OCI-LY7 (cell line): ENCODE data around the gene SLC25A26. TPM values are rescaled to one million over a fixed set of nuclear protein-coding genes. Genes with fewer than 3 reads are reported as not detected.

Source experiments
- BruUV-seq: library from RNA; stranded (reverse); fragments of 400-500 nt; replicated peaks from 2 replicates; lab custom pipeline; 2021; lab: Mats Ljungman, UMichigan
- CTCF ChIA-PET: fragments of 300-600 bp; sonication (Branson Sonifier 250); formaldehyde crosslinking; loops from one replicate; lab custom pipeline; 2022; ENCODE audit warnings: antibody characterized with exemption; ENCODE audit not compliant: unreplicated experiment; lab: Charles Lee
- POLR2A ChIA-PET: fragments of 300-600 bp; sonication (Branson Sonifier 250); formaldehyde crosslinking; loops from one replicate; lab custom pipeline; 2022; ENCODE audit warnings: antibody characterized with exemption; lab: Charles Lee
- DNase-seq: peaks from one replicate; pipeline ENCODE4 v3.0.0-alpha.2; 2015; ENCODE audit warnings: low spot score
- H2AFZ ChIP-seq: fragments of 200-600 bp; sonication (generic), shearing (Covaris generic); 2 replicates; pipeline ENCODE4 v1.6.1; 2014; ENCODE audit warnings: mild to moderate bottlenecking, antibody characterized with exemption, low read length, moderate library complexity
- H3K27ac ChIP-seq: fragments of 200-600 bp; sonication (generic); 2 replicates; pipeline ENCODE4 v1.5.1; 2014; ENCODE audit warnings: mixed run types, low read depth, mild to moderate bottlenecking, moderate library complexity, low read length, inconsistent platforms; ENCODE audit not compliant: poor library complexity, severe bottlenecking
- H3K36me3 ChIP-seq: fragments of 200-600 bp; sonication (generic); 2 replicates; pipeline ENCODE4 v1.6.1; 2014; ENCODE audit warnings: mild to moderate bottlenecking, antibody characterized with exemption, low read length, moderate library complexity, mixed read lengths; ENCODE audit not compliant: insufficient read depth
- H3K4me1 ChIP-seq: fragments of 200-600 bp; sonication (generic); 2 replicates; pipeline ENCODE4 v1.5.1; 2014; ENCODE audit warnings: mild to moderate bottlenecking, low read length; ENCODE audit not compliant: insufficient read depth, poor library complexity, severe bottlenecking
- H3K4me2 ChIP-seq: fragments of 200-600 bp; sonication (generic); 2 replicates; pipeline ENCODE4 v1.6.1; 2014; ENCODE audit warnings: mild to moderate bottlenecking, low read length
- H3K4me3 ChIP-seq: fragments of 200-600 bp; sonication (generic); 2 replicates; pipeline ENCODE4 v1.5.1; 2014; ENCODE audit warnings: mild to moderate bottlenecking, low read depth, low read length; ENCODE audit not compliant: poor library complexity, severe bottlenecking
- H3K79me2 ChIP-seq: fragments of 200-600 bp; sonication (generic); 2 replicates; pipeline ENCODE4 v1.6.1; 2016; ENCODE audit warnings: low read depth, mild to moderate bottlenecking, low read length, moderate library complexity, mixed read lengths; ENCODE audit not compliant: insufficient read depth
- H3K9me2 ChIP-seq: fragments of 200-600 bp; sonication (generic); 2 replicates; pipeline ENCODE4 v1.6.1; 2016; ENCODE audit warnings: mild to moderate bottlenecking, low read length, mixed read lengths; ENCODE audit not compliant: insufficient read depth
- H3K9me3 ChIP-seq: fragments of 200-600 bp; sonication (generic); 2 replicates; pipeline ENCODE4 v1.6.1; 2014; ENCODE audit warnings: mild to moderate bottlenecking, mixed run types, low read length, mixed read lengths
- H4K20me1 ChIP-seq: fragments of 200-600 bp; sonication (generic); 2 replicates; pipeline ENCODE4 v1.6.1; 2014; ENCODE audit warnings: mild to moderate bottlenecking, antibody characterized with exemption, low read length, moderate library complexity, mixed read lengths; ENCODE audit not compliant: insufficient read depth
- CTCF ChIP-seq: fragments of 200-600 bp; sonication (generic); conservative IDR thresholded peaks from 2 replicates; pipeline ENCODE4 v1.5.1; 2014; ENCODE audit warnings: mild to moderate bottlenecking, antibody characterized with exemption, low read length, moderate library complexity, mixed read lengths
- EZH2phosphoT487 ChIP-seq: fragments of 200-600 bp; sonication (generic); IDR thresholded peaks from 2 replicates; pipeline ENCODE4 v1.6.1; 2018; ENCODE audit warnings: low read depth, borderline replicate concordance, mild to moderate bottlenecking, mixed run types, antibody characterized with exemption, low read length, moderate library complexity, mixed read lengths
- intact Hi-C: fragments of 100-400 bp; cut with micrococcal nuclease; formaldehyde crosslinking; loops from one replicate; pipeline ENCODE4 v1.10.0; 2022; ENCODE audit not compliant: unreplicated experiment
- total RNA-seq, 2 experiments: library from RNA; depleted of rRNA in 1 of 2; stranded (reverse); fragments of >200 nt in 1 of 2; shearing (Covaris generic) in 1 of 2; gene quantifications; 2 replicates each; pipeline ENCODE4 v1.2.3, GENCODE V29; 2014 to 2022

The SLC25A26 gene
- total RNA-seq, 2 experiments from 2014 or later: 9.8 to 14.2 TPM

GRCh38 chr3:66425576-66426114 lies 204.8 kb downstream of the SLC25A26 start:
- H4K20me1 ChIP-seq: peaks cover 6% of the 10 kb centered on the region; the same call in 1 of the 2 replicates
- peaks cover 39% of the 10 kb centered on the region; the same call in 1 of the 2 replicates for H3K9me3 ChIP-seq
- ChIA-PET POLR2A (interaction anchor here (1.0 kb wide), 2 partner anchors 14 to 66 kb away, joined by 3 to 4 read pairs; no protein-coding TSS in a partner anchor), CTCF (no interaction called here)
- no peak overlapping the region for H3K27ac ChIP-seq
- H3K36me3 ChIP-seq: peaks cover 99% of the 10 kb centered on the region
- no peak for DNase-seq
- no peak overlapping the region for H3K4me3 ChIP-seq
- H3K9me2 ChIP-seq: no peaks in the 10 kb centered on the region
- peaks cover 90% of the 10 kb centered on the region for H3K79me2 ChIP-seq
- no peak overlapping the region for H2AFZ ChIP-seq
- intact Hi-C loops: no loop called here
- TF ChIP-seq EZH2phosphoT487 (no peak), CTCF (no peak)
- no TSS peak for BruUV-seq
- no peaks in the 10 kb centered on the region for H3K4me1 ChIP-seq
- H3K4me2 ChIP-seq: no peak overlapping the region

- Histone ChIP-seq H3K27ac (no peak overlapping the region), H4K20me1 (peaks cover 6% of the 10 kb centered on the region; the same call in 1 of the 2 replicates), H3K36me3 (peaks cover 99% of the 10 kb centered on the region), H3K4me3 (no peak overlapping the region), H3K4me2 (no peak overlapping the region), H2AFZ (no peak overlapping the region), H3K9me2 (no peaks in the 10 kb centered on the region), H3K79me2 (peaks cover 92% of the 10 kb centered on the region), H3K9me3 (peaks cover 37% of the 10 kb centered on the region; the same call in 1 of the 2 replicates), H3K4me1 (no peaks in the 10 kb centered on the region)
- TF ChIP-seq EZH2phosphoT487 (no peak), CTCF (no peak)
- no TSS peak for BruUV-seq
- CTCF ChIA-PET: no interaction called here
- intact Hi-C loops: no loop called here
- POLR2A ChIA-PET: interaction anchor here (1.0 kb wide), 2 partner anchors 13 to 65 kb away, joined by 3 to 4 read pairs; no protein-coding TSS in a partner anchor
- no peak for DNase-seq
Observed at GRCh38 chr3:66426135-66426534, 205.3 kb downstream of the SLC25A26 start.

- H2AFZ ChIP-seq: no peak overlapping the region
- DNase-seq: no peak
- peaks cover 99% of the 10 kb centered on the region for H3K36me3 ChIP-seq
- no TSS peak for BruUV-seq
- H3K4me3 ChIP-seq: no peak overlapping the region
- H4K20me1 ChIP-seq: peaks cover 6% of the 10 kb centered on the region; the same call in 1 of the 2 replicates
- H3K9me2 ChIP-seq: no peaks in the 10 kb centered on the region
- no peak overlapping the region for H3K4me2 ChIP-seq
- intact Hi-C loops: no loop called here
- POLR2A ChIA-PET: no interaction called here
- CTCF ChIA-PET: no interaction called here
- peaks cover 24% of the 10 kb centered on the region; the same call in 1 of the 2 replicates for H3K9me3 ChIP-seq
- no peak overlapping the region for H3K27ac ChIP-seq
- TF ChIP-seq EZH2phosphoT487 (no peak), CTCF (no peak)
- H3K4me1 ChIP-seq: no peaks in the 10 kb centered on the region
- H3K79me2 ChIP-seq: peaks cover 96% of the 10 kb centered on the region
Observed at GRCh38 chr3:66427352-66427751, 206.6 kb downstream of the SLC25A26 start.
